NCI-H1694 (cell line): ENCODE results near the gene TMEM11.
A peak's percentile ranks its signal among the peaks of the same experiment; 100 is the strongest.

Experiments used
- DNase-seq: peaks from one replicate; lab custom pipeline; 2025; lab: John Stamatoyannopoulos, UW

The TMEM11 gene, protein sequence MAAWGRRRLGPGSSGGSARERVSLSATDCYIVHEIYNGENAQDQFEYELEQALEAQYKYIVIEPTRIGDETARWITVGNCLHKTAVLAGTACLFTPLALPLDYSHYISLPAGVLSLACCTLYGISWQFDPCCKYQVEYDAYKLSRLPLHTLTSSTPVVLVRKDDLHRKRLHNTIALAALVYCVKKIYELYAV

DNA sequence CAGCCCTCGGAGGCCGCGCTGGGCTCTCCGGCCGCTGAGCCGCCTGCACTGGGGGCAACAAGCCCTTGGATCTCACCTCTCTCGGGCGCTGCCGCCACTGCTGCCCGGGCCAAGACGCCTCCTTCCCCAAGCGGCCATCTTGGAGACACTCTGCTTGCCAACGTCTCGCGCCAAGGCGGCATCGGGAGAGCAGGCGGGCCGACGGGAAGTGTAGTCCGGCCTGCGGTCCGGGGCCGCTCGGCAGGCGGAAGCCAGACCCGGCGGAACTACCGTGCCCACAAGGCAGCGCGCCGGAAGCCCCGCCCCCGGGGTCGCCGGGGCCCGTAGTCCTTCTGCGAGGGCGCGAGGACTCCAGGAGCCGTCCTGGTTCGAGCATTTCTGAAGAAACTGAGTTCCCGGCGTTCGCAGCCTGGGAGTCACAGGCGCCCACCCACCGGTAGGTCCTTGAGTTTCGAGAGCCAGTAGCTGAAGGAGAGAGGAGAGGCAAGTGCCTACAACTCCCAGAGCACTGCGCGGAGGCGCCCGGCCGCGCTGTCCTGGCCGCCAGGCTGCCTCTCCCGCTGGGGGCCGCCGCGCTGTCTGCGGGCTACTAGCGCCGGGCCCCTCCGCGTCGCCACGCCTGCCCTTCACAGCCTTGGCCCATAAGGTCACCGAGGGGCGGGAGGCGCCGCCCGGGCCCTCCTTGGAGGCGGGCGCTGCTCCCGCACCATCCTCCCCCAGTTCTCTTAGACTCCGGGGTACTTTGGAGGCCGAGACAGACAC is at the start of gene TMEM11:
TSS of gene TMEM11 (minus strand) at position 147 of the 762 bp plus-strand sequence. CDS start at position 138, 9 bp downstream.
- peak; percentile 86 for DNase-seq

DNA sequence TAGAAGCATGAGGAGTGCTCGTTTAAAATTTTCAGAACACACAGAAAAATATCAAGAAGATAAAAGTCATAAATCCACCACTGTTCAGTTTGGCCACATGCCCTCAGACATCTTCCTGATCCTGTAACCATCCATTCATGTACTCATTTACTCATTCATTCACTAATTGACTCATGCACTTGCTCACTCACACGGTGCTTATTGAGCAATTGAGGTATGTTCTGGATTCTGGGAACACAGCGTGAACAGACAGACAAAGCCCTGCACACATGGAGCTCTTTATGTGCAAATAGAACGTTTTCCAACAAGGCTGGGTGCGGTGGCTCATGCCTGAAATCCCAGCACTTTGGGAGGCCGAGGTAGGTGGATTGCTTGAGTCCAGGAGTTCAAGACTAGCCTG is 49.4 kb upstream of the TMEM11 start:
- DNase-seq, result no peak

DNA sequence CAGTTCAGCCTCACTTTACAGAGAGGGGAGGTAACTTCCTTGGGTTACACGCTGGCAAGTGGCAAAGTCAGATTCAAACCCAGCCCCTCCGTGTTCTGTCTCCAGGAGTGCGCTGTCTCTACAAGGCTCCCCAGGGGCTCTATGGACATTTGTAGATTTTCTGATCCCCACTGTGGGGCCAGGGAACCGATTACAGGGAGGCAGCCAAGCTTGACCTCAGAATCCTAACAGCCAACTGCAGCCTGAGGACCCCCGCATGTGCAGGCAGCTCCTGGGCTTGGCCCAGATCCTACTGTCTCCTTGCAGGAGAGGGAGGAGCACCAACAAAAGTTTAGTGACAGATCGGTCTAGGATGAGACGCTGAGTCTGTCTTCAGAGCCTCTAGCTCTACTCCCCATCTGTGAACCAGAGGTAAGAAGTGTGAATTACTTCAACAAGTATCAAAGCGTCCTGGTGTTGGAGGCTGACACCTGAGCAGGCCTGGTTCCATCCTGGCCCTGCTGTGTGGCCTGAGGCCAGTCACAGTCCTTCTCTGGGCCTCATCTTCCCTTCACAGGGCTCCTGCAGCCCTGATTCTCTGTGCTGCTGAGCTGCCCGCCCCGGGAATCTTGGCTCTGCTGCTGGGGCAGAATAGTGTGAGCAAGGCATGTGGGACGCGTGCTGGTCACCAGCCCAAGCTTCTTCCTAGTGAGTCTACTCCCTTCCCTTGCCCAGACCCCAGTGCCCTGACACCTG is 48.5 kb upstream of the TMEM11 start:
- no peak for DNase-seq

DNA sequence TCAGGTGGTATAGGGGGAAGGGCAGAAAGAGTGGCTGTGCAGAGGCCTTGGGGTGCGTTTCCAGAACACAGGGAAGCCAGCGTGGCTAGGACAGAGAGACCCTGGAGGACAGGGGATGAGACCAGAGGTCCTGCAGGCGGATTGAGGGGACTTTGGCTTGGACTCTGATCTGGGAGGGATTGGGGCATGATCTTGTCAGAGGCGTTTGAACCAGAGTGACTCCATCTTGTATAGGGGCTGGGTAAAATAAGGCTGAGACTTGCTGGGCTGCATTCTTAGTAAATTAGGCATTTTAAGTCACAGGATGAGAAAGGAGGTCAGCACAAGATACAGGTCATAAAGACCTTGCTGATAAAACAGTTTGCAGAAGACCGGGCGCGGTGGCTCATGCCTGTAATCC is 44.6 kb upstream of the TMEM11 start:
- no peak for DNase-seq

DNA sequence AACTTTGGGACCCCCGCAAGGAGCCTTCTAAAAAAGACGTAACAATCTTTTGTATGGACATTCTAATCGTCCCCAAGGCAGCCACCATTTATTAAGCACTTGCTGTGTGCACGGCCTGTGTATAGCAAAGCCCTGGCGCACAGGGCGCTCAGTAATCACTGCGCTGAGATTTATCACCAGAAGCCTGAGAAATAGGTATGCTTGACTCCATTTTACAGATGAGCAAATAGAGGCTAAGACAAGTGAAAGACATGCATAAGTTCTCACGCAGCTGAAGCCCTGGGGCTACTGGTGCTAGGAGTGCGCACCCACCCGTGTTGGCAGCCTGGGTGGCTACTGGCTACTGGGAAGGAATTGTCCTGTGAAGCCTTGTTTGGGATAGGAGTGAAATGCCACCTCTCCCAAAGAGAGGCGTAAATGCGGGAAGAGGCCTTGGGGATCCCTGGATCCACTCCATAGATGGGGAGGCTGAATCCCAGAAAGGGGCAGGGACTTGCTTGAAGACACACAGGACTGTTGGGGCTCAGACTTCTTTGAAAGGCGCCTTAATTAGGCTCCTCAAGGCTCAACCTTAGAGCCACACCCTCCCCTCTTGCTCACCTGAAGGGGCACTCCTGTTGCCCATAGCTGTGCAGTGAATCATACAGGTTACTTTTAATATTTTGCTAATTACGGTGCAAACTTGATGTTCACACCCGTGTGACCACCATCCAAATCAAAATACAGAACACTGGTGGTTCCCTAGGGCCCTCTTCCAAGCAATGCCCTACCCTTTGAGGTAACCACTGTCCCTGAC is 39.9 kb upstream of the TMEM11 start:
- DNase-seq, result no peak

DNA sequence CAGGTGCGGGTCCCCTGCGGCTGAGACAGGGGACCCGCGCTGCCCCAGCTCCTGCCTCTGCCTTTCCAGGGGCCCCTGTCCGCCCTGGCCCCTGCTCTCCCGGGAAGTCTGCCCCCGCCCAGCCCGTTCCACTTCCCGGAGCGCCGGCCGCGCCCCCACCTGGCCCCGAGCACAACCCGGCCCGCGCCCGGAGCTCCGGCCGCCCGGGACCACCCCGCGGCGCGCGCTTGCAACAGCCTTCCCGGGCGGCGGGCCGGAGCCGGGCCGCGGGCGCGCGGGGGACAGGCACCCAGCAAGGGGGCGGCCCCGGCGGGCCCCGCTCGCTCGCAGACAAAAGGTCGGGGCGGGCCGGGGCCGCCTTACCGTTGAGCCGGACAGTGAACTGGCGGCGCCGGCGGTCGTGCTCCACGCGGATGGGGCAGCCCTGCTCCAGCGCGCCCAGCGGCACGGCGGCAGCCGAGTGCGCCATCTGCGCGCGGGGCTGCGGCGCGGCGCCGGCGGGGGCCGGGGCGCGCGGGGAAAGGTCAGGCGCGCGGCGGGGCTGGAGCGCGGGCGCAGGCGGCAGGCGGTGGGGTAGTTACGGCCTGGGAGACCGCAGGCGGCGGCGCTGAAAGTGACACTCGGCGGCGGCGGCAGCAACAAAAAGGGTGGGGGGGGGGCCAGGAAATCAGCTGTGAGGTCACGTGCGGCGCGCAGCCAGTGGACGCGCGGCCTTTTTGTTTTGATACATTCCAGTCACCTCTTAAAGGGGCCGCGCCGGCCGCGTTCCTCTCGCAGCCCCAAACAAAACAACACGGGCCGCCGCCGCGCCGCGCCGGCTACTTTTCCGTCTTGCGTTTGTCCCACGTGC is 39.1 kb upstream of the TMEM11 start, which contains the start of gene NATD1:
TSS of gene NATD1 (minus strand) at position 615 of the 850 bp plus-strand sequence. CDS start at position 469, 146 bp downstream.
- peak; percentile 58 for DNase-seq

DNA sequence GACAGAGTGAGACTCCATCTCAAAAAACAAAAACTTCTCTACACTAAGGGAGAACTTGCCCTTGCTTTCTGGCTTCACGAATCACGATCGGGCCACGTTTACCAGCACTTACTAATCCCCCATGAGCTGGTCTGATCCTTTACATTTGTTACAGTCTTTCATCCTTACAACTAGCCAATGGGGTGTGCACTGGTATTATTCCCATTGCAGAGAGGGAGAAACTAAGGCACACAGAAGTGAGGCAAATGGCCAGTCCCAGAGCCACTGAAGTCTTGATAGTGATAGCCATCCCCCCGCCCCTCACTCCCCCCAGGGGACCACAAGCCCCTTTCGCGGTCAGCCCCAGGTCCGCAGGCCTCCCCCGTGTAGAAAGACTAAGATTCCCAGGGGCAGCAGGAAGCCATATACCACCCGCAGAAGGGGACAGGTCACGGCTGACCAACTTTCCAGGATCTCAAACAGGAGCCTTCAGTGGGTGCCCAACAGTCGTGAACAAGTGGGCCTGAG is 38.4 kb upstream of the TMEM11 start:
- DNase-seq, result no peak

DNA sequence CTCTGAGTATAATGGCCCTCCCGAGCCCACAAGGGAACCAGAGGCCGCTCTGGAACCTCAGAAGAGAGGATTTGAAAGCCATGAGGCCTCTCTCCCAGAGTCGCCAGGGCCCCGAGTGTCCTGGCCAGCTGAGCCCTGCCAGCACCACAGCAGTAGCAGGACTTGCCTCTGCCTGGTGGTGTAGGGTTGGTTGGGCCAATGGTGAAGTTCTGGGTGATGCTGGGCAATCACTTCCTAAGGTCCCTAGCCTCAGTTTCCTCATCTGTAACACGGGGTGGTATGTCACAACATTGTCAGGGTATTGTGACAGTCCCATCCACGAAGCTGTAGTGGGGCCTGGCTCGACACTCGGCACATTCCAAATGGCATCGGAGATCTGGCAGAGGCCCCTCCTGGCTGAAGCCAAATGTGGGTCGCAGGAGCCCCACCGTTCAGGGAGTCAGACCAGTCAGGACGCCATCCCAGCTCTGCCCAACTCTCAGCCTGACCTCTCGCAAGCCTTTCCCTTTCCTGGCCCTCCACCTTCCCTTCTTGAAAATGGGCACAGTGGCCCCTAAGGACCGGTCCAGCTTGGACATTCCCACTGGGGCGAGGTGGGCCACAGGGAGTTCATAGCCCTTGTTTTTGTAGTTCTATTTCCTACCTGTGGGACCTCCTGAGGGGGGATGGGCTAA is 37.5 kb upstream of the TMEM11 start:
- no peak for DNase-seq

DNA sequence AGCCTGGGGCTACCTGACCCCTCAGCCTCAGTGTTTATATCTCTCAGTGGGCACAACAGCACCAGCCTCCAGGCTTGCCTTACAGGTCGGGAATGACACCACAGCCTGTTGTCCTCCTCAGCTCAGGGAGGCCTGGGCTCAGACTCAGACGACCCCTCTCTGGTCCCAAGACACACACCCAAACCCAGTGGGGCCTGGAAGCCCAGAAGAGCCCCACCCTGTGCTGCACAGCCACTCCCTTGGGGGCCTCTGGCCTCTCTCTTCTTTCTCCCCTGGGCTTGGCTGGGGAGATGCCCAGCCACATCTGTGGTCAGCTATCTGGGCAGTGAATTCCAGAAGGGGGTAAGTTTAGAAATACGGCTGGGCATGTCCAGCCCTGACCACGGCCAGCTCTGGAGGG is 36.9 kb upstream of the TMEM11 start:
- no peak for DNase-seq

DNA sequence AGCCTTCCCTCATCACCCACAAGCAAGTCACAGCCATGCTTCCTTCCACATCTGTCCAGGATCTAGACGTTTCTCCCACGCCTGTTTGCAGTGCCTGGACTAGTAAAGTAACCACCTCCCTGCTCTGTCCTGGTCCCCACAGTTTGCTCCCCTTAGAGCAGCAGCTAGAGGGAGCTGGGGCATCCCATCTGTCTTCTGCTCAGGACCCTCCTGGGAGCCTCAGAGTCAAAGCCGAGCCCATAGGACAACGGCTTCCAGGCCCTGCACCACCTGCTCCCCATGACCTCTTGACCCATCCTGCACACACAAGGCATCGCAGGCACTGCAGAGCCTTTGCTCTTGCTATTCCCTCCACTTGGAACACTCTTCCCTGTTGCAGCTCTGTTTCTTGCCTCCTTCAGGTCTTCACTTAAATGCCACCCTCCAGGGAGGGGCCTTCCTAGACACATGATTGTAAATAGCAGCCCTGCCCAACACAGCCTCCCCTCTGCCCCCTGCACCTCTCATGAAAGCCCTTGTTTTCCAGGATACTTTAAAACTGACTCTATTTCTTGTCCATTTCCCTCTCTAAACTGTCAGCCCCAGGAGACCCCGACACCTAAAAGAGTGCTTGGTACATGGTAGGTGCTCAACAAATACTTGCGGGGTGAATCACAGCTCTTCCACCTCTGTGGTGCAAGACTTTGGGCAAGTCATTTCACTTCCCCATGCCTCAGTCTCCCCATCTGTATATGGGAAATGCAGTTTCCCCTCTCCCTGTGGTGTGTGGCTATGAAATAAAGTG is 36.2 kb upstream of the TMEM11 start:
- DNase-seq, result no peak

DNA sequence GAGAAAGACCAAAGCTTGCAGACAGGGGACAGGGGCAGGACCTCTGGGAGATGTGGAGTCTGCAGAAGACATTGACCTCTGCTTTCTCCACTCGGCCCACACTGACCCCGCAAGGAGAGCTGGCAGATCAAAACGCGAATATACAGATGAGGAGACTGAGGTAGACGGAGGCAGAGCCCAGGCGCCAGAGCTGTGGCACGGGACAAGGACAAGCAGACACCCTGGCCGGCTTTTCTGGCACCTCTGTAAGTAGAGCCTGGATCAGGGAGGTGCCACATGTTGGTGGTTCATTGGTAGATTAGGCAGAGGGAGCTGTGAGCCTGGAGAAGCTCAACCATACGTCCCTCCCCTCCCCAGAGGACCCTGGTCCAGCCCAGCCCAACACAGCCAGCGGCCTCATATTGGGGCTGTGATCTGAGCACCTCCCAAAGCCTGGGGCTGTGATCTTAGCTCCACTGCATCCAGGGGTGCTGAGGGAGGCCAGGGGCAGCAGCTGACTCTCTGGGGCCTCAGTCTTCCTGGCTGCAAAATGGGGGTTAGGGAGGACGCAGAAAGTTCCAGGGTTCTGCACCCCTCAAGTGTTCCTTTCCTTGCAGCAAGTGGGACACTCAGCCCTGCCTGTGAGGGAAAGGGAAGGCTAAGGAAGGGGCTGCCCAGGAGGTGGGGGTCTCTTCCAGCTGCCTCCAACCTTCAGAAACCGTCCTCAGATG is 35.3 kb upstream of the TMEM11 start:
- no peak for DNase-seq

DNA sequence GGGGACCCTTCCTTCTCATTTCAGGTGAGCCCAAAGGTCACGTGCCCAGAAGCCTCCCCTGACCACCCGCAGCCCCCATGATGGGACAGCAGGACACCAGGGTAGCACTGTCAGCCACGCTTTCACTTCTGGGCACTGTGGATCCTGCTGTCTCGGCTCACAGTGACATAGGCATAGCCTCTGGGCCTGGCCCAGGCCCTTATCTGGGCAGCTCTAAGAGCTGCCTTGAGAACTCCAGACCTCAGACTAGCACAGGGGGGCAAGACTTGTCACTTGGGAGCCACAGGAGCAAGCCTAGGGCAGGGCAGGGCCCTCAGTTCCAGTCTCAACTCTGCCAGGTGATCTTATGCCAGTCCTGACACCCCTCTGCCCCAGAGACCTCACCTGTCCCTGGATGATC is 34.5 kb upstream of the TMEM11 start:
- DNase-seq, result no peak

DNA sequence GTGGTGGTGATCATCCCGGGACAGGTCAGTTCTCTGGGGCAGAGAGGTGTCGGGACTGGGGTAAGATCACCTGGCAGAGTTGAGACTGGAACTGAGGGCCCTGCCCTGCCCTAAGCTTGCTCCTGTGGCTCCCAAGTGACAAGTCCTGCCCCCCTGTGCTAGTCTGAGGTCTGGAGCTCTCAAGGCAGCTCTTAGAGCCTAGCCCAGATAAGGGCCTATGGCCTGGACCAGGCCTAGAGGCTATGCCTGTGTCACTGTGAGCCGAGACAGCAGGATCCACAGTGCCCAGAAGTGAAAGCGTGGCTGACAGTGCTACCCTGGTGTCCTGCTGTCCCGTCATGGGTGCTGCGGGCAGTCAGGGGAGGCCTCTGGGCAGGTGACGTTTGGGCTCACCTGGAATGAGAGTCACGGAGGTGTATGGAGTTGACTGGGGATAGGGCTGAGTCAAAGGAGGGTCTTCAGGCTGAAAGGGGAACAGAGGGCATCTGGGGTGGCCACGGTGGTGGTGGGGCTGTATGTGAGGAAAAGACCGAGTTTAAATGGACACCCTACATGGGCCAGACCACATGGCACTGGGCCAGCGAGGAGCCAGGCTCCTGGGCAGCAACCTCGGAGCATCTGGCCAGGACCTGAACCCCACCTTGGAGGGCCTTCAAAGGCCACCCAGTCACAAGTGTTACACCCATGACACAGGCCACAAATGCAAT is 33.7 kb upstream of the TMEM11 start:
- DNase-seq, result no peak

DNA sequence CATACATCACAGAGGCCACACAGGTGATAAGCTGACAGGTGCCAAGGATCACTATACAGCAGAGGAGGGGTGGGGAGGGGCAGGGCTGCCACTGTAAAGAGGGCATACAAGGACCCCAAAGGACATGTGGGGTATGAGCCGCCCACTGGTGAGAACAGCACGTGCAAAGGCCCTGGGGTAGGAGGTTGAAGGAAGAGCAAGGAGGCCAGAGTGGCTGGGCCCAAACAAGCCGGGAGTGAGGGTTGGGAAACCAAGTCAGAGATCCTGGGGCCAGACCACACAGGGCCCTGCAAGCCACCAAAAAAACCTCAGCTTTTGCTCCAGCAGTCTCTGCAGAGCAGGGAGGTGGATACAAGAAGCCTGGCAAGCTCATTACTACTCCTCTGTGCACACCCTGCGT is 32.7 kb upstream of the TMEM11 start:
- DNase-seq, result no peak

DNA sequence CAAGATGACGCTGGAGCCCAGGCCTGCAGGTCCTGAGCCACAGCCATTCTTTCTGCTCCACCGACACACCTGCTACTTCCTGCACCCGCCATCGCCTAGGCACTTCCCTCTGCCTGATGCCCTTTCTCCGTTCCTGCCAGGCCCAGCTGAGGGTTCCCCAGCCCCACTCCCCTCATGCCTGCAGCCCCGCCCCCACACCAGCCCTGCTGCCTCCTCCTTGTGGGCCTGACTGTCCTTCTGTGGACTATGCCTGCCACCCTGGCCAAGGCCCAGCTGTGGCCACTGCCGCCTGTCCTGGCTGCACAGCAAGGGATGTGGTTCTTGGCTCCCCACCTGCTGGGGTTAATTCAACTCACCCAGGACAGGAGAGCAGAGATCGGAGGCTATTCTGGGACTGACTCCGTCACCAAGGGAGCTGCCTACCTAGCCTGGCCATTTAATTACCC is 31.7 kb upstream of the TMEM11 start:
- no peak for DNase-seq

DNA sequence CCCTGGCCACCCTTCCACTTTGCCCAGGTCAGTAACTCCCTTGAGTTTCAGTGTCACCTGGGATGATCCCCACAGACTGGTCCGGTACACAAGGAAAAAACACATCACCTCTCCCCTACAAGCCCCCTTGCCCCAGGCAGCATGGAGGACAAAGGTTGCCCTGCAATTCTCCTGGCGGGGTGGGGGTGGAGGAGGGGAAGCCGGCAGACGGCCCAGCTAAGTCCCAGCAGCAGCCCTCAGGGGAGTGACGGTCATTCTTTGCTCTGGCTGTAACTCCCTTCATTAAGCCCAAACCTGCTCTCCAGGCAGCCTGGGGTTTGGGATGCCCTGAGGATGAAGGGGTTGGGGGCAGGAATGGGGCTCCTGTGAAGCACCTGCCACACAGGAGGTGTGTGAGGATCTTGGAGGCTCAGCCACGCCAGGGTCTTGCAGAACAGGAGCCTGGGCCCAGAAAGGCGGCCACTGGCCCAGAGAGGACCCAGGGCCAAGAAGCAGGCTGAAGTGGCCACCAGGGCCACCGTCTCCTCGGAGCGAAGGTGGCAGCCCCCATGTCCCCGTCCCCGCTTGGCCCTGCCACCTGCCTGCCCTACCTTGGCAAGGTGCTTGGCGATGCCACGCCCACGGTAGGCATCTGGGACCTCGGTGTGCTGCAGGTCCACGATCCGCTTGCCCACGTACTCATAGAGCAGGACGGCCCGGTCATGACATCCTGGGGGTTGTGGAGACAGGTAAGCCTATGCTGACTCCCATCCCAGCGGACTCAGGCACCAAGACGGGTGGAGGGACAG is 29.7 kb upstream of the TMEM11 start:
- no peak for DNase-seq

DNA sequence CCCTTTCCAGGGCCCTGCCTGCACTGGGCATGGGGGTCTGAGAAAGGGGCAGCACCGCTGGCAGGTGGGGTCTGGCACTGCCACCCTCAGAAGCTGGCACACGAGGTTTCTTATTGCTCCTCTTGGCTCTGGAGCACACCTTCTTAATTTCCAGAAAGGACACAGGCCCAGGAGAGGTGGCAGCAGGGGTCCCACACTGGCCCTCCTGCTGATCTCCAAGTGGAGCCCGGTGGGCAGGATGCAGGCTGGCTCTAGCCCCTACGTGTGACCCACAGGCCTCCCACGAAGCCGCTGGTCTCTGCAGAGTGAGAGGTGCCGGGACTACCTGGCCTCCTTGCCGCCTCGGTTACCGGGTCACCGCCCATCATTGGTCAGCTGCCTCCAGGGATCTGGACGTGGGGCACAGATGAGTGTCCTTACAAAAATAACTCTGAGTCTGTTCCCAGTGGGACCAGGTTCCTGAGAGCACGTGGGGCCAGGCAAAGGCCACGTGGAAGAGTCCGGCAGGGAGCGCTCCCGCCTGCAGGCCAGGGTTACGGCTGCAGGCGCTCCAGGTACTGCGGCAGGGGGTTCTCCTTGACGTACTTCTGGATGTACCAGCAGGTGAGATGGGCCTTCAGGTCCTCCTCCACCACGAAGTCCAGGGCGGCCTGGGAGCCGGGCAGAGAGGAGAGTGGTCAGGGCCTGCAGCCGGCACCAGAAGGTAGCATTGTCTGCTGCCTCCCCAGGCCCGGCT is 29.0 kb upstream of the TMEM11 start:
- no peak for DNase-seq
